Heart left ventricle (tissue), 16 donors: ENCODE measurements around the gene PLOD2. TPM values are rescaled to one million over a fixed set of nuclear protein-coding genes. Genes with fewer than 3 reads are reported as not detected.

Source experiments
- ATAC-seq, 4 donors: fragments of 200-7000 bp; cut with Tn5 transposase; one replicate each; pipeline ENCODE4 v1.9.1; 2020 to 2022; ENCODE audit warnings: moderate library complexity in 4 of 4, mild to moderate bottlenecking in 3 of 4, moderate number of reproducible peaks in 1 of 4
- DNase-seq, 5 donors: peaks; one replicate each; pipeline ENCODE4 v3.0.0-alpha.2; 2020
- H3K27ac ChIP-seq, 12 donors: fragments of 200-600 bp; sonication (generic) in 4 of 12; one replicate each; pipeline versions ENCODE4 v1.5.0 to v1.8.0; 2016 to 2022; ENCODE audit warnings: mild to moderate bottlenecking in 2 of 12
- H3K27me3 ChIP-seq, 9 donors: fragments of 200-600 bp; sonication (generic) in 2 of 9; one replicate each; pipeline versions ENCODE4 v1.5.1 to v1.8.0; 2016 to 2022; ENCODE audit warnings: mild to moderate bottlenecking in 3 of 9
- H3K36me3 ChIP-seq, 9 donors: fragments of 200-600 bp; sonication (generic) in 2 of 9; one replicate each; pipeline versions ENCODE4 v1.5.0 to v1.8.0; 2018 to 2022; ENCODE audit warnings: mild to moderate bottlenecking in 2 of 9
- H3K4me1 ChIP-seq, 12 donors: fragments of 200-600 bp; sonication (generic) in 4 of 12; one replicate each; pipeline versions ENCODE4 v1.5.0 to v1.8.0; 2016 to 2022; ENCODE audit warnings: mild to moderate bottlenecking in 3 of 12
- H3K4me3 ChIP-seq, 12 donors: fragments of 200-600 bp; sonication (generic) in 4 of 12; one replicate each; pipeline versions ENCODE4 v1.5.0 to v1.8.0; 2017 to 2022; ENCODE audit warnings: mild to moderate bottlenecking in 9 of 12, moderate library complexity in 4 of 12
- H3K9me3 ChIP-seq, 12 donors: fragments of 200-600 bp; sonication (generic) in 4 of 12; one replicate each; pipeline versions ENCODE4 v1.5.0 to v1.8.0; 2016 to 2022; ENCODE audit warnings: mild to moderate bottlenecking in 1 of 12
- CTCF ChIP-seq, 12 donors: fragments of 200-600 bp; sonication (generic) in 4 of 12; IDR thresholded peaks; one replicate each; pipeline versions ENCODE4 v1.5.0 to v1.8.0; 2018 to 2022; ENCODE audit warnings: antibody characterized with exemption in 12 of 12, mild to moderate bottlenecking in 5 of 12
- POLR2A ChIP-seq, 2 donors: fragments of 450-650 bp; IDR thresholded peaks; one replicate each; pipeline ENCODE4 v1.6.1; 2017; ENCODE audit warnings: antibody characterized with exemption in 2 of 2, mild to moderate bottlenecking in 2 of 2, moderate library complexity in 2 of 2
- WGBS, 4 donors: extraction: QIAGEN DNeasy Blood & Tissue Kit in 2 of 4; methylation state at CpG; one replicate each; pipeline versions ENCODE4 v1.1.5 to v1.1.7; 2013 to 2018; 5-methylcytosine and 5-hydroxymethylcytosine counted together
- intact Hi-C, 10 donors: fragments of 100-400 bp; cut with DNase I; formaldehyde crosslinking; loops; one replicate each; pipeline versions ENCODE4 v1.11.1 to v1.14.2; 2022
- polyA plus RNA-seq, 2 donors: library from polyadenylated mRNA; stranded (reverse); fragments of 200-250 nt; gene quantifications; one replicate each; pipeline ENCODE4 v1.2.3, GENCODE V29; 2013
- total RNA-seq, 9 donors: library from RNA; depleted of rRNA in 2 of 9; stranded (reverse); fragments of >200 nt in 2 of 9; fragmentation: NEBNext Ultra II Directional in 3 of 9; extraction: Animal tissue kit (Norgen Biotek cat#: 25700) in 3 of 9; gene quantifications; one replicate each; pipeline versions ENCODE4 v1.1.0 to v1.2.4, GENCODE V29; 2016 to 2023
- donor health status: ischemic (EF 13 %, LVEDD 7.1; RV severe dilation, severe dysfunction).
- donor health status: healthy with polysubstance abuse.
- donor health status: DM: no; HTN: yes; CAD: no.
- donor health status: DM: no; HTN: no; CAD: no.
- donor health status: ischemic (EF 25% LVEDD 6.9; RV normal size, moderate dysfunction).
- donor health status: ischemic (EF 25% LVEDD 5.7; RV mildly dilated, moderate dysfunction).
- donor health status: healthy.
- donor health status: DM: yes; HTN: yes; CAD: no.
- donor health status: ischemic (EF 35%, LVEDD 5.7; RV mildly dilated, moderate dysfunction).
- donor health status: nonischemic (EF 11% LVEDD 7.7; RV severe dilation, severe dysfunction).
- donor health status: DM: yes; HTN: yes; CAD: no.
- donor health status: PGD.
- donor health status: ischemic (EF 29% LVEDD 5.4; RV normal size, mild dysfunction).
- donor health status: nonischemic (EF 23%, LVEDD 6.1; RV moderate dilation, normal function).

PLOD2 gene
- total and polyA plus RNA-seq, 11 donors, result 6.8 to 33.0 (median 17.9) TPM

GRCh38 chr3:146131616-146132410, 29.2 kb downstream of the PLOD2 start:
- no peaks in the 10 kb centered on the region for H3K9me3 ChIP-seq
- H3K4me1 ChIP-seq, result peaks cover 0 to 44% (median 14%) of the 10 kb centered on the region in 12 donors
- H3K4me3 ChIP-seq, result no peak overlapping the region
- no peak for DNase-seq
- H3K36me3 ChIP-seq, result no peaks in the 10 kb centered on the region
- intact Hi-C loops, result loop anchor here in 1 of 10 donors (10.0 kb wide), 1 partner anchor 47 kb away; no protein-coding TSS in a partner anchor
- no peaks in the 10 kb centered on the region for H3K27me3 ChIP-seq
- ATAC-seq, result peak; percentile 54 to 75 (median 66)
- H3K27ac ChIP-seq, result peak overlapping the region in 1 of 12 donors; percentile 13
- TF ChIP-seq POLR2A (IDR thresholded peaks at IDR 0.05), result no peak
- no peak for TF ChIP-seq CTCF (IDR thresholded peaks at IDR 0.05)
- WGBS, 4 donors, result 83 to 89% (median 87%) methylated on average over 5 of the region's 5 CpGs

DNA sequence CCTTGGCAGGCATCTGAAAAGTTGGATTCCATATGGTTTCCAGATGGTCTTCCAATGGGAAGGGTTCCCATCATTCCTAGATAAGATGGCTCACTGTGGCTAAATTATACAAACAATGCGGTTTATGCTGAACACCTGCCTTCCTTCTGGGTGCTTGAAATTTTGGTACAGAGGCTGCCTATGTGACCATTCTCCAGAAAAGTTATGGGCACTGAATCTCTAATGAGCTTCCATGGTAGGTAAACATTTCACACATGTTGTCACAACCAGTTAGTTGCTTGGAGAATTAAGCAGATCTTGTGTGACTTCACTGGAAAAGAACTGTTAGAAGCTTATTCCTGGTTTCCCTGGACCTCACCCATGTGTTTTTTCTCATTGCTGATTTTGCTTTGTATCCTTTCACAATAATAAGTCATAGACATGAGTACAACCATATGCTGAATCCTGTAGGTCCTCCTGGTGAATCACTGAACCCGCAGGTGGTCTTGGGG, 30.1 kb downstream of the PLOD2 start:
- peak in 2 of 4 donors; percentile 18 to 38 for ATAC-seq

DNA sequence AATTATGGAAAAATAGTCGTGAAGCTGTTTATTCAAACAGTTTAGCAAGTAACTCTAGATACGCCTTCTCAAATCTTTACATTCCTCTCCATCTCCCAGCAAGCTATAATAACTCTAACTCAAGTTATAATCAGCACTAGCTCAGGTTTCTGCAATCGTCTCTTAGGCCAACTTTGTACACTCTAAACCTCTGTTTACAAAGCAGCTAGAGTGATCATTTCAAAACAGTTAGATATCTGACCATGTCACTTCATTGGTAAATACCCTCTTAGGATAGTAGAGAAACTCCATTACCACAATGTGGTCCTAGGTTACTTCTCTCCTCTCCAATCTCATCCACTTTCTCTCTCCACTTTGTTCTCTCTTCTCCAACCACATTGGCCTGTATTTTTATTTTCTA, 31.2 kb downstream of the PLOD2 start:
- intact Hi-C loops, result loop anchor here in 1 of 10 donors (5.0 to 10.0 kb wide), 2 partner anchors 33 to 45 kb away; partner anchors contain the start of gene PLOD2
- WGBS, 4 donors, result 73 to 82% (median 76%) methylated on average over 3 of the region's 3 CpGs

More for the DNA sequence above, 30.1 kb downstream of the PLOD2 start:
- Histone ChIP-seq H3K9me3 (no peaks in the 10 kb centered on the region), H3K4me3 (no peak overlapping the region), H3K27ac (no peak overlapping the region), H3K27me3 (no peaks in the 10 kb centered on the region), H3K36me3 (no peaks in the 10 kb centered on the region), H3K4me1 (peaks cover 0 to 48% (median 14%) of the 10 kb centered on the region in 12 donors)
- no peak for TF ChIP-seq POLR2A (IDR thresholded peaks at IDR 0.05)
- no peak for TF ChIP-seq CTCF (IDR thresholded peaks at IDR 0.05)
- intact Hi-C loops, result loop anchor here in 1 of 10 donors (10.0 kb wide), 1 partner anchor 46 kb away; no protein-coding TSS in a partner anchor
- 86 to 96% (median 92%) methylated on average over 2 of the region's 2 CpGs for WGBS, 4 donors
- no peak for DNase-seq

More for the DNA sequence above, 31.2 kb downstream of the PLOD2 start:
- Histone ChIP-seq H3K27ac (no peak overlapping the region), H3K27me3 (no peaks in the 10 kb centered on the region), H3K4me3 (no peak overlapping the region), H3K4me1 (peaks cover 0 to 53% (median 17%) of the 10 kb centered on the region in 12 donors), H3K36me3 (no peaks in the 10 kb centered on the region), H3K9me3 (no peaks in the 10 kb centered on the region)
- TF ChIP-seq CTCF (IDR thresholded peaks at IDR 0.05) (no peak), POLR2A (IDR thresholded peaks at IDR 0.05) (no peak)
- ATAC-seq (no peak), DNase-seq (no peak)
